Activated CD4-positive, alpha-beta memory T cell treated with anti-CD3 and anti-CD28 coated beads for 36 hours (primary cell): ENCODE data around the gene DCT. TPM values are rescaled to one million over a fixed set of nuclear protein-coding genes. Genes with fewer than 3 reads are reported as not detected.

Source experiments
- CTCF ChIA-PET: fragments of 350-600 bp; sonication (Branson Sonifier 250); formaldehyde crosslinking; loops from one replicate; lab custom pipeline; 2021; ENCODE audit warnings: antibody characterized with exemption, inconsistent platforms; lab: Charles Lee
- POLR2A ChIA-PET: fragments of 350-600 bp; sonication (Branson Sonifier 250); formaldehyde crosslinking; loops from one replicate; lab custom pipeline; 2021; ENCODE audit warnings: antibody characterized with exemption; lab: Charles Lee
- DNase-seq: peaks from one replicate; pipeline ENCODE4 v3.0.0-alpha.2; 2020
- H3K27ac Mint-ChIP-seq: one replicate; pipeline ENCODE4 v1.8.0; 2021; ENCODE audit warnings: mixed read lengths
- H3K27me3 Mint-ChIP-seq: one replicate; pipeline ENCODE4 v1.8.0; 2021; ENCODE audit warnings: mixed read lengths
- H3K36me3 Mint-ChIP-seq: one replicate; pipeline ENCODE4 v1.8.0; 2021; ENCODE audit warnings: mixed read lengths
- H3K4me1 Mint-ChIP-seq: one replicate; pipeline ENCODE4 v1.8.0; 2021; ENCODE audit warnings: low read depth, mixed read lengths
- H3K4me3 Mint-ChIP-seq: one replicate; pipeline ENCODE4 v1.8.0; 2021; ENCODE audit warnings: mild to moderate bottlenecking, mixed read lengths
- H3K9me3 Mint-ChIP-seq: one replicate; pipeline ENCODE4 v1.8.0; 2021; ENCODE audit warnings: mixed read lengths
- intact Hi-C: fragments of 100-400 bp; cut with micrococcal nuclease; formaldehyde crosslinking; loops from one replicate; pipeline ENCODE4 v1.15.1; 2023
- total RNA-seq, 2 experiments: library from RNA; stranded (reverse); gene quantifications; one replicate each; pipeline ENCODE4 v1.2.3, GENCODE V29; 2021

DCT gene
- total RNA-seq, 2 experiments from 2014 or later = 0.24 TPM; not detected in 1

DNA sequence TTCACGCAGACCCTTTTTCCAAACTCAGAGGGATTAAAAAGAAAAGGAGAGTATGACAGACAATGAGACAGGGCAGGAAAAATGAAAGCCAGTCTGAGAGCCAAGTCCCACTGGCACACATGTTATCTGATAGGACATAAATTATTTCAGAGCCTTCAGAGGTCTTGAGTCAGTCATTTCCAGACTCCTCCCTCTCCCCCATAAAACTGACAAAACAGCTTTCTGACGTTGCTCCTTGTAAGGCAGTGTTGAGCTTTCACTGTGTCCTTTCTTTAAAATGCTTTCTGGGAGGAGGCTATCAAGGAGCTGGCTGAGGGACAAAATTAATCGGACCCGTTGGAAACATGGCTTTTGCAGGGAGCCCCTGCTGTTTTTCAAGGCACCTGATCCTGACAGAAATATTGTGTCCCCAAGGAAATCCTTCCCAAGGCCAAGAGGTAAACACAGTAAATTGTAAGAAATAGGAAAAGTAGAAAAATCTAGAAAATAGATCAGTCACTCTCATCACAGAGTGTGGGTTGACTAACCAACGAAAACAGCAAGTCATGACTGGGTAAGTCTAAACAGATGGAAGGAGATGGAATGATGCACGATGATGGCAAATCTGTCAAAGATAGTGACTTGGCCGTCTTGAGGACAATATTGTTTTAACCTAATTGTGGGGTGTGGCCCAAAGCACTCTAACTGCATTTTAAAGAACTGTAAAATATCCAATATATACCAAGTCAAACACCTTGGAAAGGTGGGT is 89.7 kb downstream of the DCT start:
- Mint-ChIP-seq H3K4me1 (no peaks in the 10 kb centered on the region), H3K9me3 (no peaks in the 10 kb centered on the region), H3K27ac (no peak overlapping the region), H3K36me3 (no peaks in the 10 kb centered on the region), H3K4me3 (no peak overlapping the region), H3K27me3 (peaks cover 4% of the 10 kb centered on the region)
- ChIA-PET POLR2A (no interaction called here), CTCF (no interaction called here)
- intact Hi-C loops = no loop called here
- no peak for DNase-seq

DNA sequence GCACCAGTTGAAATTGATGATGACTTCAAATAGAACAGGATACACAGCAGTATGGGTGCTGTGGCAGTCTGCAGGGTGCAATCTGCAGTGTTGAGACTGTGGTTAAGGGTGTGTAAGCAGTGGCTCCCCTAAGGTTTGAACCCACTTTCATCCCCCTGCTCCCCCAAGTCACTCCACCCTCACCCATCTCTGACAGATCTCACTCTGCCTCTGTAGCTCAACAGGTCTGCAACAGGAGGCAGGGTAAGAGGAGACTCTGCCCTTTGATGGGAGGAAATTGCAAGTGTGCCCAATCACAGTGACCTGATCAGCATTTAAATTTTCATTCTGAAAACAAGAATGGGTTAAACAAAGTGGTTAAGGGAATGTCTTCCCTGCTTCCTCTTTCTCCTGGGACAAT is 92.4 kb downstream of the DCT start:
- Mint-ChIP-seq H3K36me3 (no peaks in the 10 kb centered on the region), H3K9me3 (no peaks in the 10 kb centered on the region), H3K27ac (no peak overlapping the region), H3K4me1 (no peaks in the 10 kb centered on the region), H3K27me3 (peaks cover 7% of the 10 kb centered on the region), H3K4me3 (no peak overlapping the region)
- intact Hi-C loops = no loop called here
- ChIA-PET CTCF (no interaction called here), POLR2A (no interaction called here)
- DNase-seq = no peak

Other genes with a start within 250 kb of the DCT start
- 10 to 100 TPM; 19.0 to 19.6 TPM for gene TGDS, start 116.5 kb upstream of the DCT start, total RNA-seq
- 1 to 10 TPM; 9.1 to 9.7 TPM for gene GPR180, start 122.2 kb upstream of the DCT start, total RNA-seq
- gene SOX21, start 232.9 kb upstream of the DCT start, total RNA-seq = not detected